Vagina (tissue), 2 donors: Measurements from ENCODE around the gene PARD3. TPM values are rescaled to one million over a fixed set of nuclear protein-coding genes. Genes with fewer than 3 reads are reported as not detected.

ENCODE experiments used
- DNase-seq, 2 donors: peaks; one replicate each; pipeline ENCODE4 v3.0.0-alpha.2; 2017; ENCODE audit errors: extremely low spot score in 2 of 2
- H3K27ac ChIP-seq: fragments of 200-600 bp; sonication (generic); one replicate; pipeline ENCODE4 v1.5.1; 2019
- H3K27me3 ChIP-seq: fragments of 200-600 bp; sonication (generic); one replicate; pipeline ENCODE4 v1.5.1; 2019
- H3K36me3 ChIP-seq, 2 donors: fragments of 200-600 bp; sonication (generic); one replicate each; pipeline ENCODE4 v1.5.1; 2017 to 2019
- H3K4me1 ChIP-seq: fragments of 200-600 bp; sonication (generic); one replicate; pipeline ENCODE4 v1.5.1; 2019
- H3K4me3 ChIP-seq, 2 donors: fragments of 200-600 bp; sonication (generic); 1 replicate in 1 of 2; 2 replicates in 1 of 2; pipeline ENCODE4 v1.5.1; 2016 to 2019
- H3K9me3 ChIP-seq: fragments of 200-600 bp; sonication (generic); one replicate; pipeline ENCODE4 v1.5.1; 2019
- CTCF ChIP-seq, 3 experiments: fragments of 450-650 bp in 2 of 3; fragments of 200-600 bp in 1 of 3; sonication (generic) in 1 of 3; IDR thresholded peaks; one replicate each; pipeline ENCODE4 v1.5.1; 2017 to 2019; ENCODE audit warnings: antibody characterized with exemption in 3 of 3, mild to moderate bottlenecking in 2 of 3, moderate library complexity in 2 of 3
- POLR2A ChIP-seq, 2 donors: fragments of 450-650 bp; IDR thresholded peaks; one replicate each; pipeline ENCODE4 v1.6.1; 2017; ENCODE audit warnings: antibody characterized with exemption in 2 of 2, mild to moderate bottlenecking in 2 of 2, moderate library complexity in 2 of 2
- POLR2AphosphoS5 ChIP-seq, 2 donors: sonication (generic); formaldehyde crosslinking; IDR thresholded peaks; one replicate each; pipeline ENCODE4 v1.9.0; 2017; ENCODE audit warnings: antibody characterized with exemption in 2 of 2, mild to moderate bottlenecking in 2 of 2, low read depth in 1 of 2; ENCODE audit not compliant: insufficient read depth in 1 of 2
- intact Hi-C: fragments of 100-400 bp; cut with DNase I; formaldehyde crosslinking; loops from one replicate; pipeline ENCODE4 v1.15.1; 2023
- total RNA-seq: library from RNA; depleted of rRNA; stranded (reverse); fragments of >200 nt; gene quantifications from one replicate; pipeline ENCODE4 v1.2.3, GENCODE V29; 2016

The PARD3 gene
- total RNA-seq, 1 donor from 2014 or later: 95.5 TPM

DNA sequence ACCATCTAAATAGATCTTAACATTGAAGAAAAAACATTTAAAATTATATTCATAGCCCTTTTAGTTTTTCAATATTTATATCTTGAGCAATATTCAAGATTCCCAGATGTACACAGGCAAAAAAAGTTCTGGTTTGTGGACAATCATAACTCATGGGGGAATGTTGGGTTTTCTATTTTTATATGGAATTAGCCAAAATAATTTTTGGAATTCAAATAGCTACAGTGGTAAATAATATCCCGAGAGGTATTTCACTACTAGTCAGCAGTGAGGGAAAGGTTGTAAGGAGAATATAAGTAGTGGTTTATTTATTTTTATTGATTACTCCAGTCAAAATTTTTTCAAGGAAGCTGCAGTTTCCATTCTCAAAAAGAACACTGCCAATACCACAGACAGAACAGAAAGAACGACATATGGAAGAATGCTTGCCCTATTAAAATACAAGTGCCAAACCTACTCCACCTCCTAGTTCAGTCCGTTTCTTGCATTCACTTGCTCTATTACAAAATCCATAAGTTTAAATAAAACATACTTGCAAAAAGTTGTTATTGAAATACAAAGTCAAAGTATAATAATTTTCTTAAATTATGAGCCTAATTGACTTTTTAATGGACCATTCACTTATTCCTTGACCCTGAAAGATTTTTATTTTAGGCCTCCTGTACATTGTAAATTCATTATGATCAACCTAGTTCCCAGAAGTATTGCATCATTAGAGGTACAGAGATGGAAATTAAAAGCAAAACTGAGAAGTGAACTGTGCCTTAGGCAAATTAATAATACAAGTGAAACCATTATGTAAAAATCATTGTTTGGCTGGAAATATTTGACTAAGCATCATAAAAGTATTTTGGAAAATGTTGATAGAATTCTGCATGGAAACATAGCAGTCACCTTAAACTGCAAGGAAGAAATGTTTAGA, 533.2 kb downstream of the PARD3 start:
- no peak for TF ChIP-seq CTCF (IDR thresholded peaks at IDR 0.05)
- TF ChIP-seq POLR2A (IDR thresholded peaks at IDR 0.05): no peak
- no peaks in the 10 kb centered on the region for H3K36me3 ChIP-seq
- H3K4me1 ChIP-seq: peaks cover 8% of the 10 kb centered on the region
- no peak overlapping the region for H3K4me3 ChIP-seq
- H3K9me3 ChIP-seq: no peaks in the 10 kb centered on the region
- peak overlapping the region; percentile 35 for H3K27ac ChIP-seq
- no peak for DNase-seq
- H3K27me3 ChIP-seq: no peaks in the 10 kb centered on the region
- intact Hi-C loops: no loop called here

DNA sequence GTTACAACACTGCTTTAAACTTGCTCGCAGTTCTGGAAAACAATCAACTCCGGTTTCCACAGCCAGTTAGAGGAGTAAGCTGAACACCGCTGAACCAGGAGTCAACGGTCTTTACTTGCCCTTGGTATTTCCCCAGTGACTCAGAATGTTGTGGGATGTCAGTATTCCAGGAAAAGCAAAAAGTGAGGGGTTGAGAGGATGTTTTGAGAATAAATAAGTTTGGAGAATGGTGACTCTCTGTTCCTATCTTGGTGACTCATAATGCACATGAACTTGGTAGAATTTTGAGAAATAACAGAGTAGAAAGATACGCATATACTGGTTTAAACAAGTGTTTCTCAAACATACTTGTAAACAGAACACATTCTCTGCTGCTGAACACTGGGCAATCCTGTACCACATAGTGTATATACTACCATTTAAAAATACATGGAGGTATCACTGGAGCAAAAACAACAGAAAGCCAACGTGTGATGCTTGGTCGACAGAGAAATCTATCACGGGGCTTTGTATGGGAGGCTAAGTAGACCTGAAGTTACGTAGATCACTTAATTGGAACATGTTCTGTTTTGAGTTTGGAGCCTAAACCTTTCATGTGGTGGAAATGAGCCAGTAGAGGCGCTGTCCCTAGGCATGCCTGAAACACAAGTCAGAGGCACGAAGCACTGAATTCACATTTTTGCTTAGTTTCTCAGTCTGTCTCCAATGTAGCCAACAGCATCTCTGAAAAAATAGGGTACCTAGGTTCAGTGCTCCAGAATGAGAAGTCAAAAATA, 534.3 kb downstream of the PARD3 start:
- Histone ChIP-seq H3K27ac (peak overlapping the region; percentile 35), H3K4me3 (no peak overlapping the region), H3K27me3 (no peaks in the 10 kb centered on the region), H3K9me3 (no peaks in the 10 kb centered on the region), H3K4me1 (peaks cover 8% of the 10 kb centered on the region), H3K36me3 (no peaks in the 10 kb centered on the region)
- intact Hi-C loops: no loop called here
- peak in 1 of 2 donors; percentile 93 for DNase-seq
- TF ChIP-seq POLR2AphosphoS5 (IDR thresholded peaks at IDR 0.05; ENCODE audit: insufficient read depth in 1 of 2, low read depth in 1 of 2) (peak in 1 of 2 donors; percentile 72), CTCF (IDR thresholded peaks at IDR 0.05) (no peak)

- TF ChIP-seq POLR2AphosphoS5 (IDR thresholded peaks at IDR 0.05; ENCODE audit: insufficient read depth in 1 of 2, low read depth in 1 of 2): no peak
- Histone ChIP-seq H3K9me3 (no peaks in the 10 kb centered on the region), H3K4me3 (no peak overlapping the region), H3K36me3 (no peaks in the 10 kb centered on the region), H3K27me3 (no peaks in the 10 kb centered on the region), H3K4me1 (no peaks in the 10 kb centered on the region), H3K27ac (no peak overlapping the region)
- intact Hi-C loops: no loop called here
- DNase-seq: no peak
Observed at GRCh38 chr10:34275626-34276130, 539.4 kb downstream of the PARD3 start.

DNA sequence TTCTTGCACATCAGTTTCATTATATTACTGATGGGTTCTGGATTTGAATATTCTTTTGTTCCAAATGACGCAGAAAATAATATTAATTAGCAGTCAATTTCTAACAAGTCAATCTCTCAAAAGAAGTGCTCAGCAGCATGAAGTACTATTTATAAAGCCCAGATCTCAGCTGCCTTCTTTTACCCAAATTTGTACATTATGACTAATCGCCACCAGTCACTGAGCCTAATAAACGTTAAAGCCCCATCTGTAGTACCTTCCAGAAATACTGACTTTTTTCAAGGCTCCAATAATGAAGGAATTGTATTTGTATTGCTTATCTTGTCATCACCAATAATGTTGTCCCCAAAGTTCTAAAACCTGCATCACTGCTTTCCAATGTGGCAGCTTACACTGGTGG, 540.2 kb downstream of the PARD3 start:
- Histone ChIP-seq H3K27ac (no peak overlapping the region), H3K4me3 (no peak overlapping the region), H3K27me3 (no peaks in the 10 kb centered on the region), H3K36me3 (no peaks in the 10 kb centered on the region), H3K4me1 (no peaks in the 10 kb centered on the region), H3K9me3 (no peaks in the 10 kb centered on the region)
- TF ChIP-seq POLR2A (IDR thresholded peaks at IDR 0.05) (no peak), POLR2AphosphoS5 (IDR thresholded peaks at IDR 0.05; ENCODE audit: insufficient read depth in 1 of 2, low read depth in 1 of 2) (no peak), CTCF (IDR thresholded peaks at IDR 0.05) (no peak)
- DNase-seq: no peak
- intact Hi-C loops: no loop called here

- H3K27ac ChIP-seq: no peak overlapping the region
- DNase-seq: no peak
- no peaks in the 10 kb centered on the region for H3K9me3 ChIP-seq
- intact Hi-C loops: no loop called here
- H3K36me3 ChIP-seq: peaks cover 0 to 10% of the 10 kb centered on the region in 2 donors
- no peak for TF ChIP-seq POLR2AphosphoS5 (IDR thresholded peaks at IDR 0.05; ENCODE audit: insufficient read depth in 1 of 2, low read depth in 1 of 2)
- TF ChIP-seq CTCF (IDR thresholded peaks at IDR 0.05): no peak
- TF ChIP-seq POLR2A (IDR thresholded peaks at IDR 0.05): no peak
- no peak overlapping the region for H3K4me3 ChIP-seq
- H3K27me3 ChIP-seq: no peaks in the 10 kb centered on the region
- H3K4me1 ChIP-seq: no peaks in the 10 kb centered on the region
Observed at GRCh38 chr10:34273340-34273739, 541.8 kb downstream of the PARD3 start.
